ENCODE data around the gene PARP4.
"Not testable (repeated sequence)": the region's sequence is repeated elsewhere in the genome, so short reads cannot be mapped to it uniquely, and the experiment has no call there.

PARP4 gene

DNA sequence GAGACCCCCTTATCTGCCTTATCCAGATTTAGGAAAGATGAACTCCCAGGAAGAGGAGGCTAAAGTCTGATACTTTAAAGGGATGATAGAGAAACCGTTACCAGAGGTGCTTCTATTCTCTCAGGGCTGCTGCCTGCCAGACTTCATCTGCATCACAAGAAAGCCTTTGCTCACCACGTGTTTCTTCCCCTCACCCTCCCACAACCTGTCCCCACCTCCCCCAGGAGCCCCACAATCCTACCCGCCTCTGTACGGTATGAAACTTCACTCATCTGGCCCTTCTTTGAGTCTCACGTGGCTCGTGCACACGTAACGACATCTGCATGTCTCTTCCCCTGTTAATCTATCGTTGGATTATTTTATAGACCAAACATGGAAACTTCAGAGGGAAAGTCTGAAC lies 67.7 kb downstream of the PARP4 start:
- not testable (repeated sequence) for DNase-seq

DNA sequence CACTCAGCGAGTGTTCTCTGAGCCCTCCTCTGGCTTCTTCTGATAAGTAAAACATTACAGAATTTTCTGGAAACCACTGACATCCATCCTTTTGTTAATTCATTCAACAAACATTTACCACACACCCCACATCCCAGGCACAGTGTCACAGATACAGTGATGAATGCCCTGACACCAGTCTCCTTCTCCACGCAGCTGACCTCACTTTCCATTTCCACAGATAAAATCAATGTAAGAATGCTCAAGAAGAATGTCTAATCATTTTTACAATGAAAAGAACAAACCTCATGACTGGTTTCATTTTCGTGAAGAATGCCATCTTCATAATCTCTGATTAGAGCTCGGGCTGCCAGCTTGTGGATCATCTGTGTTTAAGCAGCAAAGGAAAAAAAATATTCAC lies 69.2 kb downstream of the PARP4 start:
- DNase-seq = no peak

DNA sequence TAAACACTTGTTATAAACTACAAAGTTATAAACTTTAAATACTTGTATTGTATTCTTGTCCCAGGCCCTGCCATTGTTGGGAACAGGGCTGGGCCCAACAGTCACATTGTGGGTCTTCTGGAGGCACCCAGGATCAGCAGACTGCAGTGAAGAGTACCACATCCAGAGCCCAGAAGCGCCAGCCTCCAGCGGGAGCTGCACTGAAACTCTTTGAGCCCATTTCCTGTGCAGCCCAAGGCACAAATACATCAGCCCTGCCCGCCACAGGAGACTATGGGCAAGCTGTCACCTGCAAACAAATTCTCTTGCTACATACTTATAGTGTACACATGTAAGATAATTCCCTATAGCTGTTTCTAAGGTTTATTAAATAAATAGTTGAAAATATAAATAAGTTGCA lies 86.5 kb downstream of the PARP4 start:
- DNase-seq = not testable (repeated sequence)

DNA sequence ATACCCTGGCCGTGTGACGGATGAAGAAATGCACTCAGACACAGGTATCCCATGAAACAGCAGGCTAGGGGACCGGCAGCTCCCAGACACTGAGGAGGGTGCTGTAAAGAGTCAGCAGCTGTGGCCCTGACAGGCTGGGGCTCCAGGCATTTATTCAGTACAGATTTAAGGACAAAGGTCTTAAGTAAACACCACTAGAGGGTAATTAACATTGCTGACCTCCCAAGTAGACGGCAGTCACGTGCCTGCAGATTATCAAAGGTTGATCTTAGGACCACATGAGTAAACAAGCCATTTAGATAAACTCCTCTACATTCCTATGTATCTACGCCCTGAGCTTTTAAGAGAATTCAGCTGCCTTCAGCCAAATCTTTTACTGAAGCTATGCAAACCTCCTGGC lies 92.9 kb downstream of the PARP4 start:
- DNase-seq = not testable (repeated sequence)

DNA sequence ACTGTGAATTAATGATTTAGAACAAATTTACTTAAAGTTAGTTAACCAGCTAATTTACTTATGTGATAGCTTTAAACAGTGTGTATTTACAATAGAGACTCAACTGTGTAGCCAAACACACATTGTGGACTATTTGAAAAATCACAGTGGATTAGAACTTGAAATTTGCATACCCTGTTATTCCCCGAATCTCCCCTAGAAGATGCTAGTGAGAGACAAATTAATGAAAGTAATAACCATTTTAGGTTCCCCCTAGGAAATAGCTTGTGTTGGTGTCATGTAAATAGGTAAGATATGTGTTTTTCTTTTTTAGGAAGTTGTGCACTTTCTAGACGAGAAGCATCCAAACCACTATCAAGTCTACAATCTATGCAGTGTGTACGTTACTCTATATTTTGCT lies 104.7 kb downstream of the PARP4 start:
- no peak for DNase-seq

DNA sequence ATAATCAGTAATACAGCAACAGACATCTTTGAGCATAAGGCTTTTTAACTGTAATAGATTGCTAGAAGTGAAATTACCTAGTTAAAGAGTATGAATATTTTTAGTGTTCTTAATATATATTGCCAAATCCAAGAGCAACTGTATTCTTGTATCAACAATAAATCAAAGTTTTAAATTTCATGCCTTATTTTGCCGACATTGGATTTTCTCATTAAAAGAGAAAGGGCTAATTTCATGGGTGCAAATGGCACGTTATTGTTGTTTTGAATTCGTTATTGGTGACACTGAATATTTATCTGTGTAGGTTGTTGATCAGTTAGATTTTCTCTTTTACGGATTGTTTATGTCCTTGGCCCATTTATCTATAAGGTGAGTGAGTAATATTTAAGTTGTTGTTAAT lies 106.1 kb downstream of the PARP4 start:
- no peak for DNase-seq

DNA sequence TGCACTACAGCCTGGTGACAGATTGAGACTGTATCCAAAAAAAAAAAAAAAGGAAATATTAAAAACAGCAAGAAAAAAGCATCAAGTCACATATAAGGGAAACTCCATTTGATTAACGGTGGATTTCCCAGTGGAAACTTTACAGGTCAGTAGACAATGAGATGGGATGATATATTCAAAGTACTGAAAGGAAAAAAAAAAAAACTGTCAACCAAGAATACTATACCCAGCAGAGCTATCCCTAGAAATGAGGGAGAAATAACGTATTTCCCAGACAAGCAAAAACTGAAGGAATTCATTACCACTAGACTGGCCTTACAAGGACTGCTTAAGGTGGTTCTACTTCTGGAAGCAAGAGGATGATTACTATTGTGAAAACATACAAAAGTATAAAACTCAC lies 115.8 kb downstream of the PARP4 start:
- DNase-seq = no peak

DNA sequence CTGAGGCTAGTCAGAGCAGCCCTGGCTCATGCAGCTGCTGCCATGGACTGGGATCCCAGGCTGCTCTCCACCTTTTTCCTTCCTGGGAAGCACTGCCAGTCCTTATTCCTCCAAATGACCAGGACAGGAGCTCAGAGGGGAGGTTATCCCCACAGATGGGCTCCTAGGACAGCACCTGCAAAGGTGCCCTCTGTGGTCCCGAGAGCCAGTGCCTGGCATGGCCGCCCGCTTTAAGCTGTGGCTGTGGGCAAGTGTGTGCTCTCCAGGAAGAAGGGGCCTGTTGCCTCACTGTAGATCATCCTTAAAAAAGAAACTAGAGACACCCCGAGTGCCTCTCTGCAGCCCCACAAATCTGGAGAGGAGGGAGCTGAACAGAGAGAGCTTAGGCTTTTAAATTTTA lies 119.6 kb downstream of the PARP4 start:
- DNase-seq = no peak

DNA sequence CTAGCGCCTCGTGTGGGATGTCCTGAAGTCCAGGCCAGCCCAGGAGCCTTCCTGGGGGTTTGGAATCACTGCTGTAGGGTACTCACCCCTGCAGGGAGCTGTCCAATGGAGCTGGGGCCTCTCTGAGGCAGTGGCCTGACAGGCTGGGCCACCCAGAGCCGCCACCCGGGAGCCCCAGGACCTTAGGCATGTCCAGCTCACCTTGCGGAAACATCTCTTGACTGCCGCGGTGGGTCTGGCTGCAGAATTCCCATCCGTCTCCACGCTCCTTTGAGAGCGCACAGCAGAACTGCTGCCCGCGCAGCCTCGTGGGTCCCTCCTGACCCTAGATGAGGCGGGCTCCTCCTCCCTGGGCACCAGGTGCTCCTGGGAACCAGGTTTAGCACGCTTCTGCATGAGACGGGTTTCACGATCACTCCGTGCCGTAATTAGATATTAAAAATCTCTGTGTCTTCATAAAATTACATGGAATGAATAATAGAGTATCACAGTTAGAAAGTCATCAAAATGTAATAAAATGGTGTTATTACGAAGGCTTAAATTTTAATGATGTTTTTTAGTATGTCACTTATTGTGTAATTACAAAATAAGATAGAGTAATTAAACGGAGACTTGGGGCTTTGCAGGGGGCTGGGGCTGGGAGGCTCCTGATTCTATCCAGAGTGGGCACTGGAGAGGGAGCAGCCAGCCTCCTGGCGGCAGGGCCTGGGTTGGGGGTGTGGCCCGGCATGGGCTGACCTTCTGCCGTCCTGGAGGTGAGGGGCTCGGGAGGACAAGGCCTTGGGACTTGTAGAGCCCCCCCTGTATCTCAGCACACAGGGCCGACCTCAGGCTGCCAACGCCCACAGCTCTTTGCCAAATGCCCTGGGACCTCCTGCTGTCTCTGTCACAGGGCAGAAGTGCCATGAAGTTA lies 120.6 kb downstream of the PARP4 start:
- DNase-seq = not testable (repeated sequence)

DNA sequence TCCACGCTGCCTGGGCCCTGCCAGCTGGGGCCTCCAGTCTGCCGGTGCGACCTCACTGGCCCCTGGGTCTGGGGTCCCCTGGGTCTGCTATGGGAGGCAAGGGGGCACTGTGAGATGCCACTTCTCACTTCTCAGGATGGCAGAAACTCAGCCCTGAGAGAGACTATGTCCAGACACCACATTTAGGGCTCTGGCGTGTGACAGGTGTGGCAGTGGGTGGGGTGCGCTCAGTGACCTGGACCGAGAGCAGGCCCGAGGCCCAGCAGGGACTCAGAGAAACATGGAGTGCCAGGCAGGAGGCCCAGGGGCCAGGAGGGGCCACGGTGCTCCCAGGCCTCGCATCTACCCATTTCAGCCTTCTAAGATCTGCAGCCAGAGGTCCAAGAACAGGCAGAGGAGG lies 121.8 kb downstream of the PARP4 start:
- DNase-seq = not testable (repeated sequence)

DNA sequence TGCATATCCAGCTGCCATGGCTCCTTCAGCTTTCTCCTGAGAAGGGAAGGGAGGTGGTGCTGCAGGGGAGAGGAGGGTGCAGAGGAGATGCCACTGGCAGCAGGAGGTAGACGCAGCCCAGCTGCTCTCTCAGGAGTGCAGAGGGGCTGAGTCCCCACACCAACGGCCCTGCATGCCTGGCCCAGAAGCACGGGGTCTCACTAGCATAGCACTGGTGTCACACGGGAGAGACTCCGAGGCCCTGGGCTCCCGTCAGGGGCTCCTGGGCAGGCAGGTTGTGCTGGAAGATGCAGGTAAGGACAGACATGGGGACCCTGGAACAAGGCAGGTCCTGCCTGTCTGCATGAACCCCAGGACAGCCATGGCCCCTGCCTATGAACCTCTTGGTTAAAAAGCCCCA lies 123.1 kb downstream of the PARP4 start:
- no peak for DNase-seq

DNA sequence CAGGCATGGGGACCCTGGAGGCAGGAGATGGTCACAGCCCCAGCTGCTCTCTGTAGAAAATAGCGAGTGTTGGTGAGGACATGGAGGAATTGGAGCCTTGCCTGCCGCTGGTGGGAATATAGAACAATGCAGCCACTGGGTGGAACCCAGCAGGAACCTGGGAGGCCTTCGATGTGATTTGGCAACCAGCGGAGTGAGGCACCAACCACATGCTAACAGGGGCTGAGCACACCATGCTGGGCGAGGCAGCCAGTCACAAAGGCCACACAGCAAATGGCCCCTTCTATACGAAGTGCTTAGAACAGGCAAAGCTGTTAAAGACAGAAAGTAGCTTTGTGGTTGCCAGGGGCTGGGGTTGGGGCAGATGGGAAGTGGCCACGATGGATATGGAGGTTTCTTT lies 123.8 kb downstream of the PARP4 start:
- not testable (repeated sequence) for DNase-seq

DNA sequence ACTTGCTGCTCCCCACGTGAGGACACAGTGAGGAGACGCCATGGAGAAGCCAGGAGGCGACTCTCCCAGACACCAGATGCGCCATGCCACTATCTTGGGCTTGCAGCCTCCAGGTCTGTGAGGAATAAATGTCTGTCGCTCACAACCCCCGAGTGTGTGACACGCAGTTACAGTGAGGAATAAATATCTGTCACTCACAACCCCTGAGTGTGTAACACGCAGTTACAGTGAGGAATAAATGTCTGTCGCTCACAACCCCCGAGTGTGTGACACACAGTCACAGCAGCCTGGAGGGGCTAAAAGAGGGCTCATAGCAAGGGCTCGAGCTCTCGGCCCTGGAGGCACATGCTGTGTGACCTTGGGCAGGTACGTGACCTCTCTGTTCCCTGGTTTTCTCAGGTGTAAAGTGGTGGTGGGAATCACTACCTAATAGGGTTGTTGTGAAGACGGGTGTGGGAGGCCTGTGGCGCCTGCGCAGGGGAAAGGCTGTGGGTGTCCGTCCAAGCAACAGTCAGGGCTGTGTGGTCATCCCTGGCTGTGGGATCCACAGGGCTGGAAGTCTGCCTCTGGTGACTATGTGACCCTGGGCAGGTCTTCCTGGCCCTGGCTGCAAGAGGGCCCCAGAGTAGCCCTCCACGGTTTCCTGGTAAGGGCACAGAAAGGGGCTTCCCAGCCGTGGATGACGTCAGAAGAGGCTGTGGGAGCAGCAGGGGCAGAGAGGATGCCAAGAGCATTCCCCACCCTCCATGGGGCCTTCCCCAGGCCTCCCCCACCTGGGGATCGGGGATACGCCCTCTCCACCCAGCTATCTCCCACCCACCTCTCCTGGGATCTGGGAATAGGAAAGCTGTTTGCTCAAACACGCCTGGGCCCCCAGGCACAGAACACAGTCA lies 125.5 kb downstream of the PARP4 start:
- no peak for DNase-seq

DNA sequence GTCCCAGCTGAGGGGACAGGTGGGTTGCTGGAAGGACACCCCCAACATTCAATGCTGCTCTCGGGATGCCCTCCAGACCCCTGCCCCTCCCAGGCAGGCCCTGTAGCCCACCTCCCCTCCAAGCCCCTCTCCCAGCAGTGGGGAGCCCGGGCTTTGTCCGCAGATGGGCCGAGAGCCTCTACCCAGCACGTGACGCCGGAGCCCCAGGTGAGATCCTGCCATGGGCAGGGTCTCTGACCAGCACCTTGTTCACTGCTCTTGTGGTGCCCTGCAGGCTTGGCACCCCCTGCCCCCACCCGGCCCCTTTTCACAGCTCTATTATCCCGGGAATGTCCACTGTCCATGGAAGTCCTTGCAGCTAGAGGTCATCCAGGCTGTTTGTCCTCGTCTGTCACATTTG lies 126.7 kb downstream of the PARP4 start:
- no peak for DNase-seq

DNA sequence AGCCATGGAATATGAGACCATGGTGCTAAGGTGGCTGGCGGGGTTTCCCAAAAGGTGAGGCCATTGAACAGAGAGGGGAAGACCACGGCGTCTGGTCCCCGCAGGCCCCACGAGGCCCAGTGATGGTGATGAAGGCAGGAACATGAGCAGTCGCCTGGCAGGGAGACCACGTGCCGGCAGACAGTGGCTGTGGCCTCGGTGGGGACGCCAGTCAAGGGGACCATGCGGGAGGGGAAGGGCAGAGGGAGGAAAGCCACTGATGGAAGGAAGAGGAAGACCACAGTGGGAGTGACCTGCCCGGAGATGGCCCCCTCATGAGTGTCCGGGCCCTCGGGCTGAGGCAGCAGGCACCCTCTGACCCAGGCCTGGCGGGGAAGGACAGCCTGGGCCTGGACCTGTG lies 127.6 kb downstream of the PARP4 start:
- DNase-seq = not testable (repeated sequence)

DNA sequence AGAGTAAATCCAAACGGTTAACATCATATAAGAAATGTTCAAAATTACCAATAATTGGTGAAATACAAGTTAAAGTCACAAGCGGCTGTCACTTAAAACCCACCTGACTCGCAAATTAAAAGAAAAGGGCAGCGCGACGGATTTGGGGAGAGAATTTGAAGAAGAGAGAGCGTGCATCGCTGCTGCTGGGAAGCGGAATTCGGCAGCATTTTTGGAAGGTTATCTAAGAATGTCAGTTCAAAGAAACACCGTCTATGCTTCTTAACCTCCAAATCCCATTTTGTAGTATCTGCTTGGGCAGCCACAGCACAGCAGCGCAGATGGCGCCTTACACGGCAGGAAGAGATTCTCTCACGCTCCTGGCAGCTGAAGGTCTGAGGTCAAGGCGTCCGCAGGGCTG lies 128.5 kb downstream of the PARP4 start:
- not testable (repeated sequence) for DNase-seq

DNA sequence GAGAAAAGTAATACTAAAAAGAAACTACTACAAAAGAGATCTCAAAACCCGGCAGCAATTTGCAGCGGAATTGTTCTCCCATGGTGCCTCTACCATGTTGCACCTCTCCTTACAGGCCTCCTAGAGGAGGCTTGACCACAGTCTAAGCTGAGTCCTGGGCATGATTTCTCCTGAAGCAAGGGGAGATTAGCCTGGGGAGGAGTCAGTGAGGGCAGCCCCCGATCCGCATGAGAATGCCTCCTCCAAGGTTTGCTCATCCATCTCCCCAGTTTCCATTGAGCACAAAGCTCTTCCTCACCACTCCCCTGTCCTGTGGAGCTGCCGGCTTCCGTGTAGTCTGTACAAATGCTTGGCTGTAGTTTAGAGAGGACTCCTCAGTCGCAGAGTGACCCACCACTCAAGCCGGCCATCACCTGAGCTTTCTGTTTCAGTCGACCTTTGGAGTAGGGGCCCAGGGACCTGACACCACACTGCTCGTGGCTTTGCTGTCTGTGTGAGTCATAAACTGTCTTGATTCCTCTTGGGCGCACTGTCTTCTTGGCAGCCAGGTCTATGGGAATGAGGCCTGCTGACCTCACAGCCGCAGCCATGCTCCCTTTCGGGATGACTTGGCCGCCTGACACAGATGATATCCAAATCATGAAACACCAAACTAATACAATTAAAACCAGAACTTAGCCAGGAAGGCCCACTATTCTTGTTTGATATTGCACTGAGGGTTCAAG lies 130.9 kb downstream of the PARP4 start:
- no peak for DNase-seq

DNA sequence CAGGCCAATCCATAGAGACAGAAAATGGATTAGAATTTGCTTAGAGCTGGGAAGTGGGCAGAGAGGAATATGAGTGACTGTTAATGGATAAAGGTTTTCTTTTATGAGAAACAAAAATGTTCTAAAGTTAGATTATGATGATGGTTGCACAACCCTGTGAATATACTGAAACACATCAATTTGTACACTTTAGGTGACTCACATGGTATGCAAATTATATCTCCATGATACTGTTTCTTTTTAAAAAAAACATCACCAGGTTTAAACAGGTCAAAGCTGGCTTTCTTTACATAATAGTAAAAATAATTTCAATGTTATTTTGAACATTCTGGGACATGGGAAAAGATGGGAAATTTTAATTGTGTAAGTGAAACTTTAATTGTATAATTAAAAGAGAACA lies 131.7 kb downstream of the PARP4 start:
- DNase-seq = not testable (repeated sequence)

DNA sequence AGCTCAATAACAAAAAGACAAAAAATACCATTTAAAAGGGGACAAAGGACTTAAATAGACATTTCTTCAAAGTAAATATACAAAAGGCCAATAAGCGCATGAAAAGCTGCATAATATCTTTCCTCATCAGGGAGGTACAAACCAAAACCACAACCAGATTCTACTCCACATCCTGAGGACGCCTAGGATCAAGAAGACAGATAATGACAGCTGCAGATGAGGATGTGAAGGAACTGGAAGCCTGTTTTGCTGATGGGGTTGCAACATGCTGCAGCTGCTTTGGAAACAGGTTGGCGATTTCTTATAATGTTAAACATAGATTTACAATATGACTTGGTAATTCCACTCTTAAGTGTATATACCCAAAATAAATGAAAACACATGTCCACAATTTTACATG lies 132.4 kb downstream of the PARP4 start:
- DNase-seq = not testable (repeated sequence)

DNA sequence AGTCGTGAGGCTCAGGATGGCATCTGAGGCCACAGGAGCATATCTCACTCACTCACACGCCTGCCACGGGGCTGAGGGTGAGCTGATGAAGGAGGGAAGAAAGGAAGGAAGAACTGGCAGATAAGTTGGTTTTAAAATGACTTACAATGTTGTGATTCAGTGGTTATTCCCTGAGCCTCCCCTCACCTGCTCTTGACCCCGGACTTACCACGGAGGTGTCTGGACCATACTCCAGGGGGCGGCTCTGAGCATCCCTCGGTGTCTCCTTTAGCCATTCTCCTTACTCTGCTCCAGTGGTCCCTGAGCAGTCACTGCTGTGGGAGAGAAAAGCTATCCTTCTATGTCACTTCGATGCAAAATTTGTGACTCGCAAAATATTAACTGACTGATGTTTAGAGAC lies 141.3 kb downstream of the PARP4 start:
- not testable (repeated sequence) for DNase-seq
